ENCODE data around the gene PLD1.
"Not testable (repeated sequence)": the region's sequence is repeated elsewhere in the genome, so short reads cannot be mapped to it uniquely, and the experiment has no call there.

The PLD1 gene

GRCh38 chr3:171598990-171599389, 211.3 kb downstream of the PLD1 start:
- no peak for DNase-seq

- DNase-seq: no peak
Measured at GRCh38 chr3:171592786-171593185, 217.5 kb downstream of the PLD1 start.

GRCh38 chr3:171591070-171591469, 219.2 kb downstream of the PLD1 start:
- no peak for DNase-seq

- DNase-seq: no peak
Measured at GRCh38 chr3:171586274-171586673, 224.0 kb downstream of the PLD1 start.

GRCh38 chr3:171585039-171585438, 225.2 kb downstream of the PLD1 start:
- no peak for DNase-seq

GRCh38 chr3:171584100-171584499, 226.2 kb downstream of the PLD1 start:
- DNase-seq: no peak

DNA sequence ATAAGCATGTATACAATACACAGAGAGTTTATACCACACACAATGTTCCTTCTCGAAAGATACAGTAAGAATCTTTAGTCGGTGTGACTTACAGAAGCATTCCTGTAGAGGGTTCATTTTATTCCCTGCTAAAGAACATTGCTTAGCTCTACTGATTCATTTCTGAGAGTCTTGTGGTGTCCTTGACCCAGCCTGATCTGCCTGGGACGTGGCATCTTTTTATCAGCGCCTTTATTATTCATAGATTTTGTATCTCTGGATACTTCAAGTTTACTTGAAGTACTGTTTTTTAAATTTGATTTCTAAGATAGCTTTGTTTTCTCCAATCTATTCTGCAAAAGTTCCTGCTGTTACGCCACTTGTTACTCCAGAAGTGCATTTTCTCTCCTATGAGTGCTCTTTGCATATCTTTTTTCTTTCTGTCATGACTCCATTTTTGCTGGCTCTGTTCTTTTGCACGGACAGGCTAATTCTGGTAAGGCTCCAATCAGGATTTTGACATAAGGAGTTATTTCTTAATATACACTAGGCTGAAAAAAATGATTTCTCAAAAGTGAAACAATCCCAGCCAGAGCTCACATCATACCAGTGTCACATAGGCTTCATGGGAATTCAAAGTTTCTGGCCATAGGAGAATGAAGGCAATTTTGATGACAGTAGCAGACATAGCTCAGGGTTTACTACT, 235.6 kb downstream of the PLD1 start:
- no peak for DNase-seq

DNA sequence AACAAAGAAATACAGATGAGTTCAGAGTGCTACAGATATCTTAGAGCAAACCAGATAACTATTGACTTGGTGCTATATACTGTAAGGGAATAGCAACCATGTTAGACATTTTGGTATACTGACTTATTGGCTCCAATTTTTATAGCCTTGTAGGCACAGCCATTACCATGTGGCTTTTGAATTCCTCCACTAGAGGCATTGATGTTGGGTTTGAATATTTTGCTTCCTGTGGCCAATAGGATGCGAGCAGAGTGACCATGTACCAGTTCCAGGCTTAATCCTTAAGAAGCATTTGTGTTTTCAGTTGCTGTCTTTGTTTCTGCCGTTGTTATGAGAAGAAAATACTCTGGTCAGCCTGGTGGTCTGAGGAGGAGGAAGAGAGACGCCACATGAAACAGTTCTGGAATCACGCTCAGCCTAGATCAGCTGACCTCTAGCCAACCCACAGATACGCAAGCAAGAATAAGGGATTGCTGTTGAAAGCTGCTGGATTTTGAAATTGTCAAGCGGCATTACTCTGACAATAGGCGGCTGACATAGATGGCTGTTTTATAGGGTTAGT, 240.6 kb downstream of the PLD1 start:
- DNase-seq: no peak

DNA sequence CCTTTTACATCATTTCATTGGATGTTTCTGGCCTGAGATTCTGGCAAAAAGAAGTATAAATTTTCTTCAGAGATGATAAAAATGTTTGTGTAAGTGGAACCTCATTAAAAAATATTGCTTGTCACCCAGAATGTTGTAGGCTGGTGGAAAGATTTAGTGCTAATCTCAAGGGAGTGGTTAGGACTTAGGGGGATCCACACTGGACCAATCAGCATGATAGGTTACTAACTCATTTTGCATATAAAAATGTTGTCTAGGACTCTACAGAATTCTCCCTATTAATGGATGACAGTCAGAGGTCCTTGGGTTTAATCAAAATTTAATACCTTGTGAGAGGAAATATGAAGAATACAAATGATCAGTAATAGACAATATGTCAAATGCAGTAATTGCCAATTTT, 241.5 kb downstream of the PLD1 start:
- no peak for DNase-seq

DNA sequence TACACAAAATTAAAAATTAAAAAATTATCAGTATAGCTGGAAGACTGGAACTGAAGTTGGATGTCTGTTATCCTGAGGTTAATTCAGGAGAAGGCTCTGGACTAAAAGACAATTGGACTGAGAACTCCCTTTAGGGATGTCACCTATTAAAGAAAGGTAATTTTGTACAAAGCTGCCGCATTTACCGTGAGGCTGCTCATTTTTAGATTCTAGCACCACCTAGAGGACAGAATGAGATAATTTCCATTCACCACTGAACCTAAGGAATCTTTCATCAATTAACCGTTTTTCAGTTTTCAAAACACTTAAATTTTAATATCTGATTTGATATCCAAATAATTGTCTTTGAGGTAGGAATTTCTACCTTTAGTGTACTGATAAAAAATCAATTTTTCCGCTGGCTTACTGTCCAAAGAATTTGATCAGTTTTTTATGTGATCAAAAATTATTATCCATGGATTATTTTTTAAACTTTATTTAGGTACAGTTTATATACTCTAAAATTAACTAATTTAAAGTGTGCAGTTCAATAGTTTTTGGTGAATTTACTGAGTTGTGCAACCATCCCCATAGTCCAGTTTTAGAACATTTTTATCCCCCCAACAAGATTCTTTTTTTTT, 243.4 kb downstream of the PLD1 start:
- DNase-seq: peak; percentile 73

DNA sequence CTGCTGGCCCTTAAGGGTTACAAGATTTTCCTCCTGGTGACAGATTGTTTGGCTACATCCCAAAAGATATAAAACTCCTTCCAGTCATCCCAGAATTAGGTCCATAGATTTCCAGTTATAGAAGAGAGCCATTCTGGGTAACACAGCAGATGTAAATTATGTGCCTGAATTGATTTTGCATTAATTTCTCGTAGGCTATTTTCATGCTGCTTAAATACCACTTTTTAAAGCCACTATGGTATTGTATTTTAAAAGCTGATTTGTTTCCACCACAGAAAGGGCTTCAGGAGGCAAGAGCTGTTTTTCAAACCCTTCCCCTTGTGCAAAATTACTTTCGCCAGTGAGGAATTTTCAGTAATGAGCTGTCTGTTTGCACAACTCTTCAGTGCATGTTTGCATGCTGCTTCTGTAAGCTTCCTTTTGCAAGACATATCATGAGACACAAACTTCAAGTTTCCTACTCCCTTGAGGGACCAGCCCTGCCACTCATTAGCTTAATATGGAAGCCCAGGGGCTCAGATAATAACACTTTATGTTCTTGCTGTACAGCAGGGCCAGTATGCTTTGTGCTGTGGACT, 244.7 kb downstream of the PLD1 start:
- DNase-seq: no peak

DNA sequence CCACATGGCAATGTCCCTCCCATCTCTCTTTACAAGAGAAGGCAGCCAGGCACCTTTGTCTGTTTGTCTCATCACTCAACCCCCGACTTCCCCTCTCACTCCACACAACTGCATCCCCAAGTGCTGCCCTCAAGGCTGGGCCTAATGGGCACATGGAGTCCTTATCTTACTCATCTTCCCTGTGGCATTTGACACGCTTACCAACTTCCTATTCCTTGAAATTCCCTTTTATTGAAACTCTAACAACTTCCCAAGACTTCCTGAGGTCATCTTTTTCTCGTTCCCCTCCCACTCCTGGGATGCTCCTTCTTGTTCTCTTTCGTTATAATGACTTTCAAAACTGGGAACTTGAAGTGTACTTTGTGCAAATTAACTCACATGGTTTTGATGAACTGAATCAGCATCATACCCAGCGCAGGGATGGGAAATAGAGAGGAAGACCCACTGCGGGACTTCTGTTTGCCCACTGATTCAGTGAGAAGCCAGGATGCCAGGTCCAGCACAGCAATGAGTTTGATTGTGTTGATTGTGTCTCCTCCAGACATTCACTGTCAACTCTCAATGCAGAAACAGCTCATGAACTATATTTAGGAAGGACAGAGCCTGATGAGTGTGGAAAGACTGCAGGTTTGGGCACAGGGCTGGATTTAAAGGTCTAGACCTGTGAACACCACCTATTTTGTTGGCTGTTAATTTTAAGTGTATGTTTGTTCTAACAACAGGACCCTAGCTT, 245.4 kb downstream of the PLD1 start:
- no peak for DNase-seq

DNA sequence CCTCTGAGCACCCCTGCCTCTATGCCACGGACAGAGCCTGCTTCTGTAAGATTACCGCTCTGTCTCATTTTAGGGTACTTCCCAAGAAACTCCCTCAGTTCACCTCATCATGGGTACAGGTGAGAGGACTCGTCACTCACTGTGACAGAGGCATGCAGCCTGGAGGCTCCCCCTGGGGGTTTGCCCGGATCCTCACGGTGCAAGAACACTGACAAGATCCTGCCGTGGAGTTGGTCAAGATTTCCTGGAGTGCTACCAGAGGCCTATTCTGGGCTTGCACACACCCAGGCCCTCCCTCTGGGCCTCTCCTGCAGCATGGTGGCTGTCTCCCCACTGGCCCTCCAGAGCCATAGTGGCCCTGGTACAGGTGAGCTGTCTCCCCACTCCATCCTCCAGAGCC, 247.0 kb downstream of the PLD1 start:
- DNase-seq: no peak

GRCh38 chr3:171562459-171562858, 247.8 kb downstream of the PLD1 start:
- not testable (repeated sequence) for DNase-seq

- DNase-seq: peak; percentile 35
Measured at GRCh38 chr3:171561596-171562323, 248.5 kb downstream of the PLD1 start.

DNA sequence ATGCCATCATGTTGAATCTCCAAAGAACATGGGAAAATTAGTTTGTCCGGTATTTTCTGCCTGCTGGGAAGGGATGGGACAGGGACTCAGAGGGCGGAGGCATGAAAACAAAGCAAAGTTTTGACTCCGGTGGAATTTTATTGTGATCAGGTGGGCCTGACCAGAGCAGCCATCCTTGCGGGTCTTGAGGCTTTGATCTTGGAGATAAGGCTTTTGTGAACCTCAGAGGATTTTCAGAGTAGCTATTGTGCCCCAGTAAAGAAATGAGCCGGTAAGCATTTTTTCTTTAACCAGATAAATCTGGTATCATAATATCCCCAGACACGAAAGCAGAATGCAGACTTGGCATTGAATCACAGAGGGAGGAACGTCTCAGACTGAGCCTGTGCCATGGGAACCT, 250.7 kb downstream of the PLD1 start:
- DNase-seq: no peak

DNA sequence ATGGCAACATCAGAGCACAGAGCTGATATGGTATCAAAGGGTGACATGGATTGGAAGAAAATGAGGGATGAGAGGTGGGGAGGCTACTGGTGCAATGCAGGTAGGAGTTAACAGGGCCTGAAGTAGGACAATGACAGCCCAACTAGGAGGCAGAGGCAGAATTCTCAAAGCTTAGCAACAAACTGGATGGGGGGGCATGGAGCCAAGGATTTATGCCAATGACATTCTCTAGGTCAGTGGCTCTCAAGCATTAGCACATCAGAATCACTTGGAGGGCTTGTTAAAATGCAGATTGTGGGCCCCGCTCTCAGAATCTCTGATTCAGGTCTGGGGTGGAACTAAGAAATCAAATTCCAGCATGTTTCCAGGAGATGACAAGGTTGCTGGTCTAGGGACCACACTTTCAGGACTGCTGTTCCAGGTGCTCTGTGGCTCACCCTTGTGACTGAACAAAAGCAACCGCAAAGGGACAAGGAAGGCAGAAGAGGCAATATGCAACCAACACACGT, 252.0 kb downstream of the PLD1 start:
- DNase-seq: no peak

- DNase-seq: no peak
Measured at GRCh38 chr3:171557173-171557572, 253.1 kb downstream of the PLD1 start.

- DNase-seq: no peak
Measured at GRCh38 chr3:171556574-171557145, 253.6 kb downstream of the PLD1 start.

- no peak for DNase-seq
Measured at GRCh38 chr3:171556148-171556547, 254.1 kb downstream of the PLD1 start.

GRCh38 chr3:171553086-171553485, 257.2 kb downstream of the PLD1 start:
- DNase-seq: no peak

DNA sequence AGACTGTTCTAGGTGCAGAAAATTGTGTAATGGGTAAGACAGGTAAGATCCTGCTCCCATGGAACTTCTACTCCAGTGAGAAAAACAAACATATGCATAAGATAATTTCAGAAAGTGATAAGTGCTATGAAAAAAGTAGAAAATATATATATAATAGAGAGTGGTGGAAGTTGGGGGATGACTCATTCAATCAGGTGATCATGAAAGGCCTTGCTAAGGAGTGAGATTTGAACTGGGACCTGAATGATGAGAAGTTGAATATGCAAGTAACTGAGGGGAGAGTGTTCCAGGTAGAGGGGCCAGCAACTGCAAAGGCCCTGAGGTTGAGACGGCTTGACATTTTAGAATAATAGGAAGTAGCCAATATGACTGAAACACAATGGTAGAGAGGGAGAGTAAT, 257.8 kb downstream of the PLD1 start:
- DNase-seq: no peak

Data from CD4-positive, alpha-beta T cell treated with Interleukin-17A for 1 hour (primary cell).